HG03460 (cell line): ENCODE data around the gene SLC19A2.
"Not testable (repeated sequence)": the region's sequence is repeated elsewhere in the genome, so short reads cannot be mapped to it uniquely, and the experiment has no call there.

ENCODE experiments used
- ATAC-seq: cut with Tn5 transposase; IDR thresholded peaks from one replicate; pipeline ENCODE4 v1.9.1; 2021; ENCODE audit not compliant: unreplicated experiment

The SLC19A2 gene

GRCh38 chr1:169485431-169486280 lies at the start of gene SLC19A2:
Gene SLC19A2 (minus strand): TSS chr1:169485944. CDS start chr1:169485766, 178 bp downstream.
- peak; percentile 99 for ATAC-seq

GRCh38 chr1:169534653-169535052 lies 48.9 kb upstream of the SLC19A2 start:
- no peak for ATAC-seq

GRCh38 chr1:169533528-169534190 lies 47.9 kb upstream of the SLC19A2 start:
- not testable (repeated sequence) for ATAC-seq

GRCh38 chr1:169530448-169530847 lies 44.7 kb upstream of the SLC19A2 start:
- ATAC-seq, result no peak

GRCh38 chr1:169529068-169529642 lies 43.4 kb upstream of the SLC19A2 start:
- ATAC-seq, result no peak

GRCh38 chr1:169528215-169529067 lies 42.7 kb upstream of the SLC19A2 start:
- ATAC-seq, result no peak

- ATAC-seq, result no peak
Observed at GRCh38 chr1:169527451-169528214, 41.9 kb upstream of the SLC19A2 start.

- ATAC-seq, result no peak
Observed at GRCh38 chr1:169527001-169527400, 41.3 kb upstream of the SLC19A2 start.

- no peak for ATAC-seq
Observed at GRCh38 chr1:169526120-169526832, 40.5 kb upstream of the SLC19A2 start.

- no peak for ATAC-seq
Observed at GRCh38 chr1:169525391-169525790, 39.6 kb upstream of the SLC19A2 start.

GRCh38 chr1:169523904-169524303 lies 38.2 kb upstream of the SLC19A2 start:
- ATAC-seq, result no peak

GRCh38 chr1:169521226-169521625 lies 35.5 kb upstream of the SLC19A2 start:
- no peak for ATAC-seq

GRCh38 chr1:169517558-169518186 lies 31.9 kb upstream of the SLC19A2 start:
- ATAC-seq, result no peak

- ATAC-seq, result no peak
Observed at GRCh38 chr1:169515641-169516040, 29.9 kb upstream of the SLC19A2 start.

- no peak for ATAC-seq
Observed at GRCh38 chr1:169514566-169515270, 29.0 kb upstream of the SLC19A2 start.

GRCh38 chr1:169513208-169513607 lies 27.5 kb upstream of the SLC19A2 start:
- ATAC-seq, result no peak

GRCh38 chr1:169511316-169512005 lies 25.7 kb upstream of the SLC19A2 start:
- no peak for ATAC-seq

GRCh38 chr1:169510060-169510459 lies 24.3 kb upstream of the SLC19A2 start:
- ATAC-seq, result no peak
